ENCODE data around the gene NAB1.

GRCh38 chr2:190718652-190719526, 70.0 kb downstream of the NAB1 start:
- no peak for TF ChIP-seq CTCF (IDR thresholded peaks at IDR 0.05)
- peak; percentile 6 for TF ChIP-seq EP300 (IDR thresholded peaks at IDR 0.05)
- TF ChIP-seq POLR2A (IDR thresholded peaks at IDR 0.05) = no peak
- peak in 1 of 3 donors; percentile 73 for TF ChIP-seq POLR2AphosphoS5 (IDR thresholded peaks at IDR 0.05)

All from stomach (tissue), 4 donors.